Activated CD4-positive, alpha-beta T cell treated with anti-CD3 and anti-CD28 coated beads for 1 hour (primary cell): ENCODE measurements around the gene DYRK2.

Experiments used
- DNase-seq: peaks from one replicate; pipeline ENCODE4 v3.0.0-alpha.2; 2020

Gene DYRK2

GRCh38 chr12:67648521-67649260 lies at the start of gene DYRK2:
Gene DYRK2 (plus strand): TSS chr12:67648745. CDS start chr12:67649134, 389 bp downstream.
- DNase-seq = peak; percentile 64

DNA sequence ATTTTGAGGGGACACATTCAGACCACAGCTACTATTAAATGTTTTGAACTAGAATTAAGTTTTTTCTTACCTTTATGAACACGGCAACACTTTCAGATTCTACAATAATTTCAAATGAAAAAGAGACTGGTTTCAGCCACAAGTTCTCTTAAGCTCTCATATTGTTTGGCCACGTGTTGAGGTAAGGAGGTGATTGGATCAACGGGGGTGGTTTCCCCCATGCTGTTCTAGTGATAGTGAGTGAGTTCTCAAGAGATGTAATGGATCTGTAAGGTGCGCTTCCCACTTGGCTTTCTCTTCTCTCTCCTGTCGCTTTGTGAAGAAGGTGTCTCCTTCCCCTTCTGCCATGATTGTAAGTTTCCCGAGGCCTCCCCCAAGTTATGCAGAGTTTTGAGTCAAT lies 48.9 kb upstream of the DYRK2 start:
- no peak for DNase-seq

DNA sequence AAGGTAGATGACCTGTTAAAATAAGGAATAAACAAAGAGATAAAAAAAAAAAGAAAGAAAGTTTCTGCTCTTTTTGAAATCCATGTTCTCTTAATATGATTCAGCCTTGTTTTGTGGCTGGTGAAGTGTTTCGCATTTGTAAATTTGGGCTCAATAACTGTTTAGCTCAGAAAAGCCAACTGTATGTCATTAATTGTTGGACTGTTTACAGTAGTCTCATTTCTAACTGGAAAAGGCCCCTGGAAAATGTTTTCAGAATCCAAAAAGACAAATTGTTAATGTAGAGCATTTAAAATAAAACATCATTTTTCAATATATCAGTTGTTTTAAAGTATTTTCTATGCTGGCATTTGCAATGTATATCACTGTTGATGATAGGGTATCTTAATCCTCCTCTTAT lies 47.4 kb upstream of the DYRK2 start:
- no peak for DNase-seq

DNA sequence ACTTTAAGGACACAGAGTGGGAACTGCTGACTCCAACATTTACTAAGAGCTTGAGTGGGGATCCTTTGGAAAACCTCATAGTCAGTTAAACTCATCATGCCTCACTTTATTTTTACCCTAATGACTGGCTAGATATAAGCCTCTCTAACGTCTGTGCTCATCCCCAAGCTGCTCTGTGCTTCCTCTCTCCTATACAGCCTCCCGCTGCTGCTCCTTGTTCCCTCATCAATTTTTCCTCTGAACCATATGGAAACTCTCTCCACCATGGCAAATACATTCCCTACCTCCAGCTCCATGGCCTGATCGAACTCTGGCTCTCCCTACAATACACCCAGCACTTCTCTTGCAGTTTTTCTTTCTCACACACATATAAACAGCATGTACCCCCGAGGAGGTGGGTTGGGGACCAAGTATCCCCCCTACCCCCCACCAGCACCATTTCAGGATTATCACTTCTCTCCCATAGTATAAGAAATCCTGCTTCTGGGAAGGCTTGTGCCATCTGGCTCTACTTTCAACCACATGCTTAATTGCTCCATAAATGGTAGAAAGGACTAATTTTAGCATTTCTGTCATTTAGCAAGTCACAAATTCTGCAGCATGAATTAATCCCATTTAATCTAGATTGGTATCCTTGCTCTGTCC lies 39.2 kb upstream of the DYRK2 start:
- no peak for DNase-seq

GRCh38 chr12:67613040-67613439 lies 35.5 kb upstream of the DYRK2 start:
- no peak for DNase-seq

GRCh38 chr12:67617629-67618028 lies 30.9 kb upstream of the DYRK2 start:
- DNase-seq = no peak

DNA sequence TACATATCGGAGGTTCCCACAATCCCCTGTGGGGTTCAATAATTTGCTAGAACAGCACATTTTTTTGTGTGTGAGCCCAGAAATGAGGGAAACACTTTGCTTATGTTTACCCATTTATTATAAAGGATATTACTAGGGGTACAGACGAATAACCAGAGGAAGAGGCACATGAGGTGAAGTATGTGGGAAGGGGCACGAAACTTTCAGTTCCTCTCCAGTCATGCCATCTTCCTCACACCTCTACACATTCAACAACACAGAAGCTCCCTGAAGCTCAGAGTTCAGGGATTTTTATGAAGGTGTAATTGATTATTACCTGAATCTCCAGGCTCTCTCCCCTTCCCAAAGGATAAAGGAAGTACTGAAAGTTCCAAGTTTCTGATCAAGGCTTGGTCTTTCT lies 30.2 kb upstream of the DYRK2 start:
- DNase-seq = no peak

- DNase-seq = no peak
Observed at GRCh38 chr12:67621112-67621511, 27.4 kb upstream of the DYRK2 start.

- no peak for DNase-seq
Observed at GRCh38 chr12:67621926-67622325, 26.6 kb upstream of the DYRK2 start.

DNA sequence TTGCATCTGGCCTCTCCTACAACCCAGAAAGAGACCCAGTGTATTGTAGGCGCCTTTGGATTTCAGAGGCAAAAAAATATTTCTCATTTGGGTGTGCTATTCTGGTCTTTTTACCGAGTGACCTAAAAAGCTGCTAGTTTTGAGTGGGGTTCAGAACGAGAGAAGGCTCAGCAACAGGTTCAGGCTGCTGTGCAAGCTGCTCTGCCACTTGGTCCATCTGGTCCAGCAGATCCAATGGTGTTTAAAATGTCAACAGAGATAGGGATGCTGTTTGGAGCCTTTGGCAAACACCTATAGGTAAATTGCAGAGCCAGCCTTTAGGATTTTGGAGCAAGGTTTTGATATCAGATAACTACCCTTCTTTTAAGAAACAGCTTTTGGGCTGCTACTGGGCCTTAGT lies 25.3 kb upstream of the DYRK2 start:
- no peak for DNase-seq

DNA sequence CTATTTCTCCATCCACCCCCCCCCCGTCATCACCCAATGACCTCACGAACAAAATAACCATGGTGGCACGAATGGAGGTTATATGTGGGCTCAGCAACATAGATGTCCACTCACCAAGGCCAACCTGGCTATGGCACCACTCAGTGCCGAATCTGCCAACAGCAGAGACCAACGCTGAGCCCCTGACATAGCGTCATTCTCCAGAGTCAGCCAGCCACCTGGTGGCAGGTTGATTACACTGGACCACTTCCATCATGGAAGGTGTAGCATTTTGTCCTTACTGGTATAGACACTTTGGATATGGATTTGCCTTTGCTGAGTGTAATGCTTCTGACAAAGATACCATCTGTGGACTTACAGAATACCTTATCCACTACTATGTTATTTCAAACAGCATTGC lies 24.2 kb upstream of the DYRK2 start:
- DNase-seq = no peak

DNA sequence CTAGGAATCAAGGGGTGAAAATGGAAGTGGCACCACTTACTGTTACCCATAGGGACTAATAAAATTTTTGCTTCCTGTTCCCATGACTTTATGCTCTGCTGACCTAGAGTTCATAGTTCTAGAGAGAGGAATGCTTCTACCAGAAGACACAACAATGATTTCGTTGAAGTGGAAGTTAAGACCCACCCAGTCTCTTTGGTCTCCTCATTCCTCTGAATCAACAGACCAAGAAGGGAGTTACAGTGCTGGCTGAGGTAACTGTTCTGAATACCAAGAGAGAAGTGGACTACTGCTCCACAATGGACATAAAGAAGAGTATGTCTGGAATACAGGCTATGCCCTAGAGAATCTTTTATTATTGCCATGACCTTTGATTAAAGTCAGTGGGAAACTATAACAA lies 23.5 kb upstream of the DYRK2 start:
- DNase-seq = no peak

DNA sequence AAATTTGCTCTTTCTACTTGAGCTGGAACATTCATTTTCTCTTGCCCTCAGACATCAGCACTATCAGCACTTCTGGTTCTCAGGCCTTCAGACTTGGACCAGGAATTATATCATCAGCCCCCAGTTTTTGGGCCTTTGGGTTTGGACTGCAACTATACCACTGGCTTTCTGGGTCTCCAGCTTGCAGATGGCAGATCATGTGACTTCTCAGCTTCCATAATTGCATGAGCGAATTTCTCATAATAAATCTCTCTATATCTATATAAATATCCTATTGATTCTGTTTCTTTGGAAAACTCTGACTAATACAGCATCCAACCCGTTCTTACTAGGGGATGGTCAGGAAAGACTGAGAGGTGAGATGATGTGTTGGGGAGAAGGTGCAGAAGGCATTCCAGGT lies 22.4 kb upstream of the DYRK2 start:
- no peak for DNase-seq

DNA sequence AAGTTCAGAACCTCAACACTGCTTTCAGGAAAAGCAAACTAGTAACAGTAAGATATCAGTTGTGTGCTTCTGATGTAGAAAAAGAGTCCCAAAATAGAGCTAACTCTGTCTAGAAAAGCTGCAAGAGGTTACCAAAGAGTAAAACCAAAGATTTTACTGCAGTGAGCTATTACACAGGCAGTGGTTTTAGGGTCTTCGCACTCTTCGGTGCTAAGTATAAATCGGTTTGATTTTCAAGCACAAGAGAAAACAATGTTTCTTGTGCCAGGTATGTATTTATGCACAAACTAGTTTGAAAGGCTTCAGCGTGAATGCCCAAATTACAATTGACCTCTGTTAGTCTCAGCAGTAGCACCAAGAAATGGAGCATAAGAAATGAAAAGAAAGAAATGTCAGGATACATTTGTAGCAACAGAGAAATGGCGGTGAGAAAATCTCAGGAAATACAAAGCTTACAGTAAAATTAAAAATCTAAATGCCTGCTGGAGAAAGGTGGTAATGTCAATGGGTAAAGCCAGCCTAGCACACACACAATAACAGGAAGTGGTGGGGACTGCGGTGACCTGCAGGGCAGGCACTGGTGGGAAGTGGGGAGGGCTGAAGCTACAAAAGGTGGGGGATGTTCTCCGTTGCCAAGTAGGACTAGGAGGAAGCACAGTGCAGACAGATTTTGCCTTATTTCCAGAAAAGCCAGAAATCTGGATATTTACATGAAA lies 18.0 kb upstream of the DYRK2 start:
- DNase-seq = peak; percentile 63

DNA sequence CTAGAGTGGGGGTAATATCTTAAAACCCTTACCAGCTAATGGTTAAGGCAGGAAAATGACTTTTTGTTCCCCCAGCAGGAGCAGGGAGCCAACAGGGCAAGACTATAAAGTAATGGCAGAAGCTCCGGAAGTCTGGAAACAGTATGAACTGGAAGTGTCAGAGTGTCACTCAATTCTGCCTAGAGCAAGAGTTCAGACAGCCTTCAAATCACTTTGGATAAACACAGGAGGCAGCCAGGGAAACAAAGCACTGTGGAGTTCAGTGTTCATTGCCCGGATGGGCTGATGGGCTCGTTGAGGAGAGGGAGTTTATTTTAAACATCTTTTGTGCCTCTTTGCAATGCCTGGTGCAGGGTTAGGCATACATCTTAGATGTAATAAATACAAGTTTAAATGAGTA lies 16.5 kb upstream of the DYRK2 start:
- no peak for DNase-seq

DNA sequence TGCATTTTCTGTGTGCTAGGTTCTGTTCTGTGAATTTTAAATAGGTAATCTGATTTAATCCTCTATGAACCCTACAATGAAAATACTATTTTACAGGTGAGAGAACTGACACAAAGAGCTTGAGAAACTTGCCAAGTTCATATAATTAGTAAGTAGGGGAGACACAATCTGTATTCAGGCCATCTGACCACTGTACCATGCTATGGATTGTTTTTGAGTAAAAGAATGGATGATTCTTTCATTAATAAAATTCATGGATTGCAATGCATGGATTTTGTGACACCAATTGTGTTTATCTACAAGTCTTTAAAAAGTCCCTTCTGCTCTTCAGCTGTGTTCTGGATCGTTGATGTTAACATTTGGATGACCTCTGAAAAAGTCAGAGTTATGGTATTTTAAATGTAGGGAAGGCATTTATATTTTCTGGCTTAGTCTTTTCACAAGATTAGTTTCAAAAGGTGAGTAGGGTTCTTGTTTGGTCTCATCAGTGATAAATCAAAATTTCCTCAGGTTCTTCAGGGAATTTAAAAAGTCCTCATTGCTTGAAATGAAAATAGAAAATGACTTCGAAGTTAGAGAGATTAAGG lies 15.4 kb upstream of the DYRK2 start:
- no peak for DNase-seq

GRCh38 chr12:67633708-67634107 lies 14.8 kb upstream of the DYRK2 start:
- no peak for DNase-seq

DNA sequence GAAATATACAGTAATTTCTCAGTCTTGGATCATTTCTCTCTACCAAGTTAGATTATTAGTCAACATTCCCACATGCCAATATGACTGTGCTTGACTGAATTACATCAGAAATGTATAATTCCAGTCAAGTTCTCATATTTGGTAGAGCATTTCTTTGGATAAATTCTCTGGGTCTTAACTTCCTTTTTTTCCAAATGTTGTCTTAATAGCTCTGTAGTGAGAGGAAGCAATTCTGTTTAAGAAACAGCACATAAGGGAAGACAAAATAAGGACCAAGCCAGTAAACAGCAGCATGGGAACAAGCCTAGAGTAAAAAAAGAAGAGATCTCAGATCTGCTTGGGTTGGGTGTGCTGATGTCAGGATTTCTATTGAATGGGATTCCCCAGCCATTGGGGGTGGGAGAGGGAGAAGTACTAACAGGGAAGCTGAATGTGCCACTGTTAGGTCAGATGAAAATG lies 14.2 kb upstream of the DYRK2 start:
- DNase-seq = no peak

GRCh38 chr12:67637718-67638117 lies 10.8 kb upstream of the DYRK2 start:
- DNase-seq = no peak

- no peak for DNase-seq
Observed at GRCh38 chr12:67638694-67639093, 9.9 kb upstream of the DYRK2 start.

GRCh38 chr12:67640863-67641262 lies 7.7 kb upstream of the DYRK2 start:
- DNase-seq = no peak

DNA sequence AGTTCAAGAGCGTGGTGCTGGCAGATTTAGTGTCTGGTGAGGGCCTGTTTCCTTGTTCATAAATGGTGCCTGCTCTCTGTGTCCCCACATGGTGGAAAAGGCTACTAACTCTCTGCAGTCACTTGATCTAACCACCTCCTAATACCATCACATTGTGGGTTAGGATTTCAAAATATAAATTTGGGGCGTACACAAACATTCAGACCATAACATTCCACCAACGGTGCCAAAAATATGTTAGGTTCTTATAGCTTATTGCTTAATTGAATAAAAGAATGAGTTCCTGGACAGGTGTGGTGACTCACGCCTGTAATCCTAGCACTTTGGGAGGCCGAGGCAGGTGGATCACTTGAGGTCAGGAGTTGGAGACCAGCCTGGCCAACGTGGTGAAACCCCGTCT lies 3.4 kb upstream of the DYRK2 start:
- DNase-seq = no peak

DNA sequence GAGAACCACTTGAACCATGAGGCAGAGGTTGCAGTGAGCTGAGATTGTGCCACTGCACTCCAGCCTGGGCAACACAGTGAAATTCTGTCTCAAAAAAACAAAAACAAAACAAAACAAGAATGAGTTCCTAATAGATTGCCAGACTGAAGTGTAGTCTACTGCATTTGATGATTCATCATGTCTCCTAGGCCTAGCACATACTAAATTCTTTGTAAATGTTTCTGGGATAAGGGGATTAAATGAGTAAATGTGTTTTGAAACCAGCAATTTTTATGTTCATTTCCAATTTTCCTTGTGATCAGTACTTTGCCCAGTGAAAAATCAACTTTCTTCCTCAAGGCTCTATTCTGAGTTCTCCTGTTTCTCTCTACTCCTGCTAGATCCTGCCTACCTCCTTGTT lies 2.9 kb upstream of the DYRK2 start:
- no peak for DNase-seq

- DNase-seq = no peak
Observed at GRCh38 chr12:67646775-67647174, 1.8 kb upstream of the DYRK2 start.
